Keratinocyte (primary cell): Measurements from ENCODE around the gene IL1B. TPM values are rescaled to one million over a fixed set of nuclear protein-coding genes. Genes with fewer than 3 reads are reported as not detected.

ENCODE experiments used
- DNase-seq: peaks from one replicate; pipeline ENCODE4 v3.0.0-alpha.2; 2011; ENCODE audit warnings: low read depth, missing footprints, low spot score
- FAIRE-seq: peaks from 2 replicates; lab custom pipeline; 2011; peaks lifted over from hg19 to GRCh38; lab: Jason Lieb, UNC
- H2AFZ ChIP-seq: 2 replicates; pipeline ENCODE4 v1.6.0; 2012; ENCODE audit warnings: low read length, control low read depth, inconsistent platforms; ENCODE audit not compliant: control insufficient read depth
- H3K27ac ChIP-seq: 2 replicates; pipeline ENCODE4 v1.5.1; 2011; ENCODE audit warnings: low read length; ENCODE audit not compliant: control insufficient read depth, insufficient read depth
- H3K27me3 ChIP-seq: 3 replicates; pipeline ENCODE4 v1.6.0; 2011; ENCODE audit warnings: low read length; ENCODE audit not compliant: control insufficient read depth, insufficient read depth; ENCODE audit errors: extremely low read depth
- H3K36me3 ChIP-seq, 2 experiments: 2 replicates in 1 of 2; 3 replicates in 1 of 2; pipeline ENCODE4 v1.5.1; 2011; ENCODE audit warnings: low read length in 2 of 2, mild to moderate bottlenecking in 1 of 2; ENCODE audit not compliant: control insufficient read depth in 2 of 2, insufficient read depth in 2 of 2; ENCODE audit errors: extremely low read depth in 1 of 2
- H3K4me1 ChIP-seq: 3 replicates; pipeline ENCODE4 v1.5.1; 2011; ENCODE audit warnings: low read length; ENCODE audit not compliant: control insufficient read depth, insufficient read depth; ENCODE audit errors: extremely low read depth
- H3K4me2 ChIP-seq: 3 replicates; pipeline ENCODE4 v1.6.0; 2011; ENCODE audit warnings: low read depth, low read length; ENCODE audit not compliant: control insufficient read depth, insufficient read depth; ENCODE audit errors: extremely low read depth
- H3K4me3 ChIP-seq, 3 experiments: fragments of 200-600 bp in 1 of 3; sonication (generic) in 1 of 3; 2 replicates in 2 of 3; 3 replicates in 1 of 3; pipeline ENCODE4 v1.5.1; 2011 to 2016; ENCODE audit warnings: low read length in 3 of 3, mild to moderate bottlenecking in 3 of 3, control low read depth in 2 of 3, inconsistent platforms in 1 of 3, low read depth in 1 of 3, mixed read lengths in 1 of 3, mixed run types in 1 of 3, moderate library complexity in 1 of 3; ENCODE audit not compliant: control insufficient read depth in 2 of 3, insufficient read depth in 2 of 3; ENCODE audit errors: extremely low read depth in 1 of 3
- H3K79me2 ChIP-seq: 2 replicates; pipeline ENCODE4 v1.6.0; 2012; ENCODE audit warnings: low read length; ENCODE audit not compliant: control insufficient read depth, insufficient read depth
- H3K9ac ChIP-seq: 3 replicates; pipeline ENCODE4 v1.6.0; 2011; ENCODE audit warnings: low read length; ENCODE audit not compliant: control insufficient read depth, insufficient read depth; ENCODE audit errors: extremely low read depth
- H3K9me1 ChIP-seq: 3 replicates; pipeline ENCODE4 v1.6.0; 2011; ENCODE audit warnings: low read length; ENCODE audit not compliant: control insufficient read depth, insufficient read depth; ENCODE audit errors: extremely low read depth
- H3K9me3 ChIP-seq: 2 replicates; pipeline ENCODE4 v1.5.1; 2012; ENCODE audit warnings: low read depth, low read length; ENCODE audit not compliant: control insufficient read depth
- H4K20me1 ChIP-seq: 3 replicates; pipeline ENCODE4 v1.6.0; 2011; ENCODE audit warnings: low read length; ENCODE audit not compliant: control insufficient read depth, insufficient read depth; ENCODE audit errors: extremely low read depth
- CTCF ChIP-seq, 3 experiments: IDR thresholded peaks in 1 of 3; conservative IDR thresholded peaks in 1 of 3; optimal IDR thresholded peaks in 1 of 3; 2 replicates in 2 of 3; 3 replicates in 1 of 3; pipeline versions ENCODE3 to v1.5.1; 2011; ENCODE audit warnings: low read length in 3 of 3, mild to moderate bottlenecking in 3 of 3, moderate library complexity in 2 of 3, control low read depth in 1 of 3, inconsistent platforms in 1 of 3; ENCODE audit not compliant: insufficient read depth in 2 of 3; ENCODE audit errors: extremely low read depth in 1 of 3
- EZH2 ChIP-seq: IDR thresholded peaks from one replicate; pipeline ENCODE4 v1.6.1; 2012; ENCODE audit warnings: inconsistent platforms, mild to moderate bottlenecking, low read length, moderate library complexity
- dilution Hi-C: fragments of 300-500 bp; cut with MboI; formaldehyde crosslinking; loops from one replicate; pipeline ENCODE4 v1.7.0; 2020; ENCODE audit warnings: low sequenced_read_pairs; ENCODE audit not compliant: extremely low pct_ligation_motif_present
- polyA plus RNA-seq, 5 experiments: library from polyadenylated mRNA; depleted of rRNA in 3 of 5; stranded (reverse) in 3 of 5; stranded (forward) in 1 of 5; unstranded in 1 of 5; fragments of >200 nt; gene quantifications; 1 replicate in 1 of 5; 2 replicates in 3 of 5; 3 replicates in 1 of 5; pipeline versions ENCODE4 v1.2.1 to v1.2.3, GENCODE V29; 2011 to 2012; ENCODE audit warnings: missing spikeins in 2 of 5, low read depth in 1 of 5, low replicate concordance in 1 of 5

IL1B gene
- polyA plus RNA-seq, 1 donor (not counting 4 experiments of a cell fraction or from before 2014, with no cell fraction given) = 232 TPM

GRCh38 chr2:112793449-112793978, 43.1 kb downstream of the IL1B start:
- Histone ChIP-seq H3K9me3 (no peaks in the 10 kb centered on the region), H3K4me1 (peaks cover 41% of the 10 kb centered on the region), H3K9ac (peak overlapping the region; percentile 74), H3K27ac (peak overlapping the region; percentile 97), H4K20me1 (no peaks in the 10 kb centered on the region), H3K27me3 (no peaks in the 10 kb centered on the region), H3K9me1 (no peaks in the 10 kb centered on the region), H3K36me3 (no peaks in the 10 kb centered on the region), H3K4me3 (no peak overlapping the region), H2AFZ (no peak overlapping the region), H3K4me2 (peak overlapping the region; percentile 74), H3K79me2 (no peaks in the 10 kb centered on the region)
- dilution Hi-C loops = no loop called here
- no peak for TF ChIP-seq EZH2
- TF ChIP-seq CTCF (optimal IDR thresholded peaks at IDR 0.05 in 1 of 3, IDR thresholded peaks at IDR 0.05 in 1 of 3, conservative IDR thresholded peaks at IDR 0.05 in 1 of 3; ENCODE audit: extremely low read depth in 1 of 3, insufficient read depth in 2 of 3, low read length in 3 of 3) = no peak
- DNase-seq (no peak), FAIRE-seq (no peak)

GRCh38 chr2:112792419-112792818, 44.2 kb downstream of the IL1B start:
- Histone ChIP-seq H3K9me3 (no peaks in the 10 kb centered on the region), H3K9ac (no peak overlapping the region), H3K27me3 (no peaks in the 10 kb centered on the region), H2AFZ (no peak overlapping the region), H4K20me1 (no peaks in the 10 kb centered on the region), H3K4me2 (no peak overlapping the region), H3K4me1 (peaks cover 46% of the 10 kb centered on the region), H3K27ac (peak overlapping the region; percentile 97), H3K4me3 (no peak overlapping the region), H3K9me1 (no peaks in the 10 kb centered on the region), H3K36me3 (no peaks in the 10 kb centered on the region), H3K79me2 (no peaks in the 10 kb centered on the region)
- FAIRE-seq (no peak), DNase-seq (no peak)
- TF ChIP-seq CTCF (optimal IDR thresholded peaks at IDR 0.05 in 1 of 3, IDR thresholded peaks at IDR 0.05 in 1 of 3, conservative IDR thresholded peaks at IDR 0.05 in 1 of 3; ENCODE audit: extremely low read depth in 1 of 3, insufficient read depth in 2 of 3, low read length in 3 of 3) (no peak), EZH2 (no peak)
- dilution Hi-C loops = no loop called here
